ENCODE data around the gene PPP1R16B.
"Not testable (repeated sequence)": the region's sequence is repeated elsewhere in the genome, so short reads cannot be mapped to it uniquely, and the experiment has no call there.

The PPP1R16B gene

DNA sequence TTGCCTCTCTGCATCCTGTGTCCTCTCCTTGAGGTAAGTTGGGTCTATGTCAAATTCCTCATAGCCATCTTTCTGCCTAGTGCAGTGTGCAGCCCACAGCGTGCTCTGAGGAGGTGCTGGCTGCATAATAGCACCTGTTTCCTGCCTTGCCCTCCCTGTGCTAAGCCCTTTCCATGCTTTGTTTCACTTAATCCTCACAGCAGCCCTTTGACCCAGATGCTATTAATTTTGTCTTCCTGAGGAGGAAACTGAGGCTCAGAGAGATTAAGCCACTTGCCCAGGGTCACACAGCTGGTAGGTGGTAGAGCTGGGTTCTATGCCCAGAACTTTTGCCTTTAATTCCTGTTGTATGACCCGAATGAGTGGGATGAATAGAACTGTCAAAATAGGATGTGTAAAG is 134.2 kb downstream of the PPP1R16B start:
- no peak for DNase-seq

GRCh38 chr20:38940644-38941043 is 135.1 kb downstream of the PPP1R16B start:
- DNase-seq: no peak

GRCh38 chr20:38941726-38942389 is 136.4 kb downstream of the PPP1R16B start:
- no peak for DNase-seq

DNA sequence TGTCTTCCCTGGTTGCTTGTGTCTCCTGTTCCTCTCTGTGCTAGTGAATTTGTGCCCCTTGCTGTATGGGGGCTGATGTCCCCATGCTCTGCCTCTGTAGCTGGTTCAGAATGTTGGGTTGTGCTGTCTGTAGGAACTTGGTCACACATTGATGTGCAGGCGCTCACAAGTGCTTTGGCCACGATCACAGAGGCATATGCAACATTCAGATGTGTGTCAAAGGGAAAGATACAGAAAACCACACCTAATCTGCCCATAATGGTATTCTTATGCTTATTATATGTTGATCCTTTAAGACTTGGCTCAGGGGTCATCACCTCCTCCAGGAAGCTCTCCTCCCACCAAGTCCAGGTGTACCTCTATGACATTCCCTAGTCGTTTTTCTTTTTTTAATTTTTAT is 139.5 kb downstream of the PPP1R16B start:
- DNase-seq: no peak

DNA sequence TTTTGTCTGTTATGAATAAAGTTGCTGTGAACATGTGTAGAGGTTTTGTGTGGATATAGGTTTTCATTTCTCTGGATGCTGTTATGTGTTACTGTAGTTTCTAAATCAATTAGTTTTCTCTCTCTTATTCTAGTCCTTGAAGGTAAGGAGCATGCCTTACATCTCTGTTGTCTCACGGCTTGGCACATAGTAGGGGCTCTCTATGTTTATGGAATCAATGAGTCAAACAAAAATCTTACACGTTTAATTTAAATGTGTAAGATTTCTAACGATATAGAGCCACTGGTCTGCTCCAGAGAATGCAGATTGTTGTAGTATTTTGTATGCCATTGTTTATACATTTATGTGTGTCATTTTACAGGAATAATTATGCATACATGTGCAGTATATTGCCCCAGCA is 141.3 kb downstream of the PPP1R16B start:
- no peak for DNase-seq

DNA sequence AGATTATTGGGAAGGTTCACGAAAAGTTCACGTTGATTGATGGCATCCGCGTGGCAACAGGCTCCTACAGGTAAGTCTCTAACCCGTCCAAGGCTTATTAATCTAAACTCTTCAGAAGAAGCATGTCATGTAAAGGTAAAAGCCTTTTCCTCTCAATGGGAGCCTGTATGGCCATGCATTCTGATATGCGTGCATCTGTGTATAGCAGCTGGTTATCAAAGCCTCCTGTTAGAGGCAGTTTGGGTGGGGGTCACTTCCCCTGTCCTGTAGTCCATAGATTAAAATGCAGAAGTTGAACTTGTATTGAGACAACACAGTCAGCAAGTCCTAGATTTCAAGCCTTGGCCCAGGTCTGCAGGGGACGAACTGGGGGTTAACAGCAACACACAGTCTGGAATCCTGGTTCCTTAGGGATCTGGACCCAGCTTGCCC is 142.4 kb downstream of the PPP1R16B start:
- DNase-seq: no peak

GRCh38 chr20:38950254-38950653 is 144.8 kb downstream of the PPP1R16B start:
- DNase-seq: no peak

GRCh38 chr20:38951611-38952010 is 146.1 kb downstream of the PPP1R16B start:
- no peak for DNase-seq

DNA sequence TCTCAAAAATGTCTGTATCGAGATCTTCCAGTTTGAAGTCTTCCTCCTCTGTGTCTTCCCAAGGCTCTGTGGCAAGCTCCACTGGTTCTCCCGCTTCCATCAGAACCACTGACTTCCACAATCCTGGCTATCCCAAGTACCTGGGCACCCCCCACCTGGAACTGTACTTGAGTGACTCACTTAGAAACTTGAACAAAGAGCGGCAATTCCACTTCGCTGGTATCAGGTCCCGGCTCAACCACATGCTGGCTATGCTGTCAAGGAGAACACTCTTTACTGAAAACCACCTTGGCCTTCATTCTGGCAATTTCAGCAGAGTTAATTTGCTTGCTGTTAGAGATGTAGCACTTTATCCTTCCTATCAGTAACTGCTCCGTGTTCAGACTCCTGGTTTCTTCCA is 146.7 kb downstream of the PPP1R16B start:
- no peak for DNase-seq

DNA sequence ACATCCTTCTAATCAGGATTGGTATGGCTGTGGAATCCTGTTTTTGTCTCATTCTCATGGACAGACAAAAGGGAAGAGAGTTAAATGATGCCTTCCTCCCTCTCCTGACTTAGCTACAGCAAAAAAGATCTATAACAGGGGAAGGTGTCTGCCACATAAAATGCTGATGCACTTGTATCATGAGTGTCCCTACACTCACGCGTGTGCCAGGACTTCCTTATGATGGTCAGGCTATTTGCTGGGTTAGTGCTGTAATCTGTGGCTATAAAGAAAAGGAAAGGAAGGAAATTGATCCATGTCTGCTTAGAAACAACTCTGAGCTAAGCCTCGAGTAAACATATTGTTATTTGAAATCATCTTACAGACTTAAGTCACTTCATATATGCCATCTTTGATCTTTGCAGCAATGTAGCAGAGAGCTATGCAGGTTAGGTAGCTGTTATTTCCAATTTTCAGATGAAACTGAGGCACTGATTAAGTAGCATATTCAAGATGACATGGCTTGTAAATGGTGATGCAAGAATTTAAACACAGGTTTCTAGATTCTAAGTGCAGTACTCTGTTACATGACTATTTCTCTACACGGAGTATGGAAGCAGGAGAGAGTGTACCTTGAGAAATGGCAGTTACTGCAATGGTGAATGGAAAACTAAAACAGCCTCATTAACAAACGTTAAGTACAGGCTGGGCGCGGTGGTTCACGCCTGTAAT is 148.3 kb downstream of the PPP1R16B start:
- DNase-seq: no peak

DNA sequence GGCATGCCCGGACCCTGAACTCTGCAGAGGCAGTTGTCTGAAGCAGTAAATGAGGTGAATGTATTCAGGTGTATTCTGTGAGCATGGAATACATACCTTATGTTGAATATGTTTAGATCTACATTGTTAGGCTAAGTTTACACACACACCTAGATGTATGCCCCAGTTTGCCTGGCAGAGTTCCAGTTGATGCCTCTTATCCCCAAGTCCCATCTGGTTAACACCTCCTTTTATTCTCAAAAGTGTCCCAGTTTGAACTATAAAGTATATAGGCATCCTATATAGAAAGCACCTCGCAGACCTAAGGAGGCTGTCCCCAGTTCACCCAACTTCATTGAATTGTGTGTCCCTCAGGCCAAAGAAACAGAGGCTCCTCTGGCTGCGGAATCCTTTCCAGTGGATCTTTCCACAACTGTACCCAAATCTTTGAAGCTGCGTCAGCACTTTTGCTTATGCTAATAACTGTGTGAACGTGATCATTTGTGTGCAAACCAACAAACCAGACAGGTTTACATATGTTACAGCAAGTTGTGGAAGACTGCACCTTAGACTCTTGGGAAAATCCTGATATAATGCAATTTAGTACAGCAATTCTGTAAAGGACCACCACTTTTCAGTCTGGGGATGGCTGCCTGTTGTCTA is 151.9 kb downstream of the PPP1R16B start:
- no peak for DNase-seq

- no peak for DNase-seq
Measured at GRCh38 chr20:38957915-38958485, 152.5 kb downstream of the PPP1R16B start.

GRCh38 chr20:38960187-38960687 is 154.7 kb downstream of the PPP1R16B start:
- not testable (repeated sequence) for DNase-seq

DNA sequence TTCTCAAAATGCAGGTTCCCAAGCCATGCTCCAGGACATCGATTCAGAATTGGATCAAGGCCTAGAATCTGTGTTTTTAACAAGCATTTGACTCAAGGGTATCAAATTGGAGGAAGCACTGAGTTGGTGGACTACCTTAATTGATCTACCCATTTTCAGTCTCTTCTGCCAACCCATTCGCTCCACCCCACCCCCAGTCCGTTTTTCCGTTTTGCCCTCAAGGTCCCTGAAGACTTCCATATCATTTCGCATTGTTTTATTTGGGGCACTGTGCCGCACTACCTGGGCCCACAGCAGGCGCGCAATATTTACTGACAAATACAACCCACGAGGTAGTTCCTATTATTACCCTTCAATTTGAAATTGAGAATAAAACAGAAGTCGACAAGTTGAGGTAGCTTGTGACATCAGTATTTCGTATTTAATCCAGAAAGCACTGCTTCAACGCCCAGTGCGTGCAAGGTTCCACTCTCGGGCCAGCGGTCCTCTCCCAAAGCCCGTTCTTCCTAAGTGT is 156.1 kb downstream of the PPP1R16B start:
- no peak for DNase-seq

DNA sequence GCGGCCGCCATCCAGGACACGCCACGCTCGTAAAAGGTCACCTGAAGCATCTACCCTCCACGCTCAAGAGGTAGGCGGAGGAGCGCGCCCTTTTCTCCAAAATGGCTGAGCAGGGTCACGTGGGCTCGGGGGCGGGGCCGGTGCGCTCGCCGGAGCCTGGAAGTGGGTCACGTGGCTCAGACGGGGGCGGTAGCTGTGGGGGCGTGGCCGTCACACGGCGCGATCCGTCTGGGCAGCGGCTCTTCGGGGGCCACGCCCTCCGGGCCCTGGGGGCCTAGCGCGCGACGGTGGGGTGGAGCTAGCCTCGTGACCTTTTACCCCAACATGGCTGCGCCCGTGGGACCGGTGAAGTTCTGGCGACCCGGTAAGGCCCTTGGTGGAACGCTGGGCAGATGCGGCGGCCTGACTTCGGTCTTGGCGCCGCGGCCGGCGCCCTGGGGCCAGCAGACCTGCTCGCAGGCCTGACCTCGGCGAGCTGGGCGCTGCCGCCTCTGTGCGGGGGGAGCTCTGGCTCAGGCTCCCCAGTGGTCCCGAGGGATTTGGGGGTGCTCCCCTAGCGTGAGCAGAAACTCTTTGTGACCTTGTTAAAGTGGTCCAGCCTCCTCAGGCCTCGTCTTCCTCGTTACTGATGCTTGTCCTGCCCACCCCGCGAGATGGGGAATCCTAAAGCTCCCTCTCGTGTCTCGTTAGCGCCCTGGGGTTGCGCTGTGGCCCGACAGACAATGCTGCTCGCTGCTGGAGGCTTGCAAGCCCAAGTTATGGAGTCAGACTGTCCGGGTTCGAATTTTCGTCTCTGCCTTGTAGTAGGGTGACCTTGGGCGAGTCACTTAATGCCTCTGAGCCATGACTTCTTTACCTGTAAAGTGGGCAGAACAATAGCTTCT is 156.8 kb downstream of the PPP1R16B start, which contains the start of gene DHX35:
Gene DHX35, plus strand, starts transcription at position 301 of the 884 bp plus-strand sequence. Its CDS starts 24 bp downstream, at position 325.
- peak; percentile 98 for DNase-seq

DNA sequence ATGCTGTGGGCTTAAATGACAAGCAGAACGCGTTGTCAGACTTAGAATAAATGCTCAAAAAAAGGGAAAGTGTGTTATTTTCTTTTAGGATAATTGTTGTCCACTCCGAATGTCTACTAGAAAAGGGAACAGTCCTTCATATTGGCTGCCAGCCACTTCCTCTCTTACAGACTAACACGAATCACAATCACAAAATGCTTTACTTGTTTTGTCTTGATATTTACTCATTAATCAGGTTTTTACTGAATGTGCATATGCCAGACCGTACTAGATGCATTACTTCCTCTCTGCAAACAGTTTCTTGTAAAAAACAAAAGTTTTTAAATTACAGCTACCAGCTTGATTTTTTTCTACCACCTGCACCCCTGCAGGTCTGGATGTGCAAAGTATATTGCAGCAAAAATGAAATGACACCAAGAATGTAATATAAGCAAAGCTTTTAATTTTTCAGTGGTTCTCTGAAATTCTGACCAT is 157.5 kb downstream of the PPP1R16B start:
- no peak for DNase-seq

- no peak for DNase-seq
Measured at GRCh38 chr20:38963745-38964144, 158.2 kb downstream of the PPP1R16B start.

- no peak for DNase-seq
Measured at GRCh38 chr20:38965264-38965663, 159.8 kb downstream of the PPP1R16B start.

- DNase-seq: no peak
Measured at GRCh38 chr20:38968090-38968489, 162.6 kb downstream of the PPP1R16B start.

DNA sequence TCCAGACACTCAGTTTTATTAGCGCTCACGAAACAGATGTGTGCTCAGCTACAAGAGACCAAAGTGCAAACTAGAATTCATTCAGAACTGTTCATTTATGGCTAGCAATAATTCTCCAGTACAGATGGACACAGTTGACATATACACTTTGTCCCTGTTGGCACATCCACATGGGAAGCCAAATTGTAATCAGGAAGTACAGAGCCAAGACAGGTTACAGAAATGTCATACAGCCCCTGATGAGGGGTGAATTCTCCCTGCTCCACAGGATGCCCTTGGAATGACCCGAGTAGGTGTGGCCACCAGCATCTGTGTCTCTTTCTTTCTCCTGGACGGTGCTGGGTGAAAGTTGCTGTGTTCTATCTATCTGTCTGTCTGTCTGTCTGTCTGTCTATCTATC is 164.2 kb downstream of the PPP1R16B start:
- DNase-seq: no peak

GRCh38 chr20:38970302-38970701 is 164.8 kb downstream of the PPP1R16B start:
- DNase-seq: no peak
